ENCODE data around the gene EMILIN1. TPM values are rescaled to one million over a fixed set of nuclear protein-coding genes. Genes with fewer than 3 reads are reported as not detected.
A peak's percentile ranks its signal among the peaks of the same experiment; 100 is the strongest.

EMILIN1 gene
- total RNA-seq, 1 experiment from 2014 or later: 0.31 TPM

- Histone ChIP-seq H3K4me3 (ENCODE audit: low read depth in 2 of 2, low read length in 2 of 2) (peak within 1 kb of the TSS; percentile 81 to 94), H3K27me3 (ENCODE audit: control insufficient read depth, insufficient read depth, low read length) (no peaks in the 10 kb centered on the region), H3K9me3 (ENCODE audit: control insufficient read depth, insufficient read depth, low read depth, low read length) (no peaks in the 10 kb centered on the region), H3K36me3 (ENCODE audit: control insufficient read depth, insufficient read depth, low read length) (peaks cover 5% of the 10 kb centered on the region; the same call in 1 of the 2 replicates), H3K27ac (ENCODE audit: low read length) (peak within 1 kb of the TSS; percentile 93), H3K4me1 (ENCODE audit: control insufficient read depth, insufficient read depth, low read length) (peaks cover 7% of the 10 kb centered on the region)
- intact Hi-C loops (cut with micrococcal nuclease; ENCODE audit: unreplicated experiment) (no loop called here), in situ Hi-C loops (cut with HindIII; ENCODE audit: low pct_unique_long_range_greater_than_20kb, low sequenced_read_pairs) (no loop called here)
- TF ChIP-seq POLR2AphosphoS5 (IDR thresholded peaks at IDR 0.05; ENCODE audit: low read depth, low read length): peak; percentile 75
- peak; percentile 79; the same call in 1 of the 2 replicates for TF ChIP-seq SIN3A (IDR thresholded peaks at IDR 0.05; ENCODE audit: borderline replicate concordance, insufficient read depth, low read depth, low read length)
- no peak for TF ChIP-seq CTCF (IDR thresholded peaks at IDR 0.05)
- no peak for TF ChIP-seq REST (IDR thresholded peaks at IDR 0.05; ENCODE audit: insufficient read depth in 1 of 2, low read depth in 2 of 2, low read length in 1 of 2)
- TF ChIP-seq TCF7L2 (IDR thresholded peaks at IDR 0.05; ENCODE audit: low read depth, low read length): no peak
- DNase-seq (ENCODE audit: low read depth, low spot score) (no peak), ATAC-seq (peak; percentile 100)
- POLR2A ChIA-PET: no interaction called here
- BruUV-seq (replicated peaks): no TSS peak
- CTCF ChIA-PET: interaction anchor here (0.6 kb wide), 1 partner anchor 61 kb away, joined by 6 read pairs; no protein-coding TSS in a partner anchor
These were observed 45.7 kb upstream of the EMILIN1 start, which contains the start of gene TMEM214 for GRCh38 chr2:27032495-27033252. Gene TMEM214 (plus strand): TSS chr2:27032965. CDS start chr2:27033016, 51 bp downstream.

- ATAC-seq (no peak), DNase-seq (ENCODE audit: low read depth, low spot score) (no peak)
- TF ChIP-seq POLR2AphosphoS5 (IDR thresholded peaks at IDR 0.05; ENCODE audit: low read depth, low read length) (no peak), SIN3A (IDR thresholded peaks at IDR 0.05; ENCODE audit: borderline replicate concordance, insufficient read depth, low read depth, low read length) (no peak), REST (IDR thresholded peaks at IDR 0.05; ENCODE audit: insufficient read depth in 1 of 2, low read depth in 2 of 2, low read length in 1 of 2) (no peak), TCF7L2 (IDR thresholded peaks at IDR 0.05; ENCODE audit: low read depth, low read length) (no peak), CTCF (IDR thresholded peaks at IDR 0.05) (no peak)
- Histone ChIP-seq H3K27me3 (ENCODE audit: control insufficient read depth, insufficient read depth, low read length) (no peaks in the 10 kb centered on the region), H3K27ac (ENCODE audit: low read length) (peak overlapping the region; percentile 93), H3K36me3 (ENCODE audit: control insufficient read depth, insufficient read depth, low read length) (peaks cover 5% of the 10 kb centered on the region; the same call in 1 of the 2 replicates), H3K4me1 (ENCODE audit: control insufficient read depth, insufficient read depth, low read length) (peaks cover 7% of the 10 kb centered on the region), H3K9me3 (ENCODE audit: control insufficient read depth, insufficient read depth, low read depth, low read length) (no peaks in the 10 kb centered on the region), H3K4me3 (ENCODE audit: low read depth in 2 of 2, low read length in 2 of 2) (peak overlapping the region; percentile 81 to 94)
- in situ Hi-C loops (cut with HindIII; ENCODE audit: low pct_unique_long_range_greater_than_20kb, low sequenced_read_pairs) (no loop called here), intact Hi-C loops (cut with micrococcal nuclease; ENCODE audit: unreplicated experiment) (no loop called here)
- POLR2A ChIA-PET: no interaction called here
- CTCF ChIA-PET: no interaction called here
- TSS peak; percentile 81 for BruUV-seq (replicated peaks)
These were observed 45.1 kb upstream of the EMILIN1 start for GRCh38 chr2:27033253-27033852.

Measured in Panc1 (cell line).